Stomach (tissue), 9 donors: Measurements from ENCODE around the gene ADAMTS15. TPM values are rescaled to one million over a fixed set of nuclear protein-coding genes. Genes with fewer than 3 reads are reported as not detected.

Source experiments
- DNase-seq, 2 donors: peaks; one replicate each; pipeline versions ENCODE4 v3.0.0 to v3.0.0-alpha.2; 2013 to 2019
- H3K27ac ChIP-seq, 5 donors: fragments of 200-600 bp in 4 of 5; sonication (generic) in 4 of 5; one replicate each; pipeline ENCODE4 v1.5.1; 2013 to 2019; ENCODE audit warnings: mild to moderate bottlenecking in 1 of 5, moderate library complexity in 1 of 5
- H3K27me3 ChIP-seq, 3 donors: fragments of 200-600 bp; sonication (generic); one replicate each; pipeline ENCODE4 v1.5.1; 2017 to 2019; ENCODE audit warnings: mixed run types in 1 of 3
- H3K36me3 ChIP-seq, 4 donors: fragments of 200-600 bp; sonication (generic); 1 replicate in 3 of 4; 2 replicates in 1 of 4; pipeline ENCODE4 v1.5.1; 2016 to 2019
- H3K4me1 ChIP-seq, 4 donors: fragments of 200-600 bp; sonication (generic); one replicate each; pipeline ENCODE4 v1.5.1; 2016 to 2019
- H3K4me3 ChIP-seq, 4 donors: fragments of 200-600 bp; sonication (generic) in 3 of 4; one replicate each; pipeline ENCODE4 v1.5.1; 2016 to 2019; ENCODE audit warnings: mild to moderate bottlenecking in 1 of 4
- H3K9me3 ChIP-seq, 4 donors: fragments of 200-600 bp; sonication (generic); one replicate each; pipeline ENCODE4 v1.5.1; 2016 to 2019
- EP300 ChIP-seq: sonication (generic); formaldehyde crosslinking; IDR thresholded peaks from one replicate; pipeline ENCODE4 v1.6.1; 2017; ENCODE audit warnings: antibody characterized with exemption
- POLR2A ChIP-seq, 4 donors: fragments of 450-650 bp; IDR thresholded peaks; one replicate each; pipeline ENCODE4 v1.6.1; 2016; ENCODE audit warnings: antibody characterized with exemption in 4 of 4, control low read depth in 2 of 4, mild to moderate bottlenecking in 1 of 4, moderate library complexity in 1 of 4
- POLR2AphosphoS5 ChIP-seq, 3 donors: sonication (generic); formaldehyde crosslinking; IDR thresholded peaks; one replicate each; pipeline ENCODE4 v1.6.1; 2016; ENCODE audit warnings: antibody characterized with exemption in 3 of 3
- WGBS, 5 donors: extraction: QIAGEN DNeasy Blood & Tissue Kit in 3 of 5; methylation state at CpG; one replicate each; pipeline versions ENCODE4 v1.1.5 to v1.1.7; 2013 to 2018; 5-methylcytosine and 5-hydroxymethylcytosine counted together
- intact Hi-C: fragments of 100-400 bp; cut with DNase I; formaldehyde crosslinking; loops from one replicate; pipeline ENCODE4 v1.15.1; 2023; ENCODE audit warnings: low total_unique reads
- polyA plus RNA-seq, 3 donors: library from polyadenylated mRNA; stranded (reverse); fragments of 200-250 nt; gene quantifications; one replicate each; pipeline ENCODE4 v1.2.3, GENCODE V29; 2013
- total RNA-seq, 5 donors: library from RNA; depleted of rRNA; stranded (reverse); fragments of >200 nt; gene quantifications; one replicate each; pipeline versions ENCODE4 v1.1.0 to v1.2.3, GENCODE V29; 2014 to 2016
- TF ChIP-seq, protein P1 (sequence below), 7 experiments: fragments of 450-650 bp in 4 of 7; fragments of 200-600 bp in 3 of 7; sonication (generic) in 3 of 7; IDR thresholded peaks; one replicate each; pipeline ENCODE4 v1.5.1; 2016 to 2019; ENCODE audit warnings: antibody characterized with exemption in 7 of 7, control low read depth in 2 of 7, mild to moderate bottlenecking in 1 of 7
- donor health status: healthy with polysubstance abuse.
- donor health status: Bipolar disorder and iron deficiency.
- donor health status: healthy.

The ADAMTS15 gene
- total and polyA plus RNA-seq, 8 donors: 1.4 to 23.5 (median 2.4) TPM

DNA sequence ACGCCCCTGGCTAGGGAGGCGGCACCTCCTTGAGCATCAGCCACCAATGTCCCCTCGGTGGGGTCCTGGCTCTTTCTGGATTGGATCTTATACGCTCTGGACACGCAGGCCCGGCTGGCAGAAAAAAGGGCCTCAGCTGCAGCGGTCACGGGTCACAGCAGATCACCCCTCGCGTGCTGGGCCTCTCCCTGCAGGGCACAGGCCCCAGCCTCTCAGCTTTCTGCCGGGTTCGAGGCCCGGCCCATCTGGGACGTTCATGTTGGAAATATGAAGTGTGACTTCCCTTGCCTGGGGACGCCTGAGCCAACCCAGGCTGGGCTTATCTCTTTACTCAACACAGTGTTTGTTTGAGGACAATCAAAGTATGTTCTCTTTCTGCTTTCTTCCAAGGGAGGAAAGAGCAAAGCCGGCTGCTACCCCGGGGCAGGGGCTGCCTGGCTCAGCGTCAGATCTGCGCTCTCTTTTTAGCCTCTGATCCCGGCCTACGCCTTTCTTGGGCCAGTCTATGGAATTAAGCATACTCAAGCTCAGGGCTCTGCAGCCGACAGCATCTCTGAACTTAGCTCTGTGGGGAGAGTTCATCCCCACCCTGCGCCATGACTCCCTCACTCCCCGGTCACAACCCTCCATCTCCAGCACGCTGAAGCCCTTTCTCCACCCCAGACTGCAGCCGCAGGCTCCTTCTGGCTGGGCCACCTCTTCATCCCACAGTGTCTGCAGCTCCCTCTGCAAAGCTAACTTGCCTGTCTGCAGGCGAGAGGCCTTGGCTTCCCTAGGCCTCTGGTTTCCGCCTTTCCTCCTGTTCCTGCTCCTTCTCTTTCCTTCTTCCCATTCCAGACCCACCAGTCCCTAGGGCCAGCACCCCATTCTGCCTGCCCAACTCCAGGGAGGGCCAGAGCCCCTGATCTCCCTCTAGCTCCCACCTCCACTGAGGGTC lies 38.8 kb downstream of the ADAMTS15 start:
- no peaks in the 10 kb centered on the region for H3K9me3 ChIP-seq
- peak overlapping the region; percentile 33 to 64 (median 56) for H3K27ac ChIP-seq
- no peaks in the 10 kb centered on the region for H3K36me3 ChIP-seq
- TF ChIP-seq POLR2AphosphoS5 (IDR thresholded peaks at IDR 0.05): no peak
- TF ChIP-seq, protein P1, sequence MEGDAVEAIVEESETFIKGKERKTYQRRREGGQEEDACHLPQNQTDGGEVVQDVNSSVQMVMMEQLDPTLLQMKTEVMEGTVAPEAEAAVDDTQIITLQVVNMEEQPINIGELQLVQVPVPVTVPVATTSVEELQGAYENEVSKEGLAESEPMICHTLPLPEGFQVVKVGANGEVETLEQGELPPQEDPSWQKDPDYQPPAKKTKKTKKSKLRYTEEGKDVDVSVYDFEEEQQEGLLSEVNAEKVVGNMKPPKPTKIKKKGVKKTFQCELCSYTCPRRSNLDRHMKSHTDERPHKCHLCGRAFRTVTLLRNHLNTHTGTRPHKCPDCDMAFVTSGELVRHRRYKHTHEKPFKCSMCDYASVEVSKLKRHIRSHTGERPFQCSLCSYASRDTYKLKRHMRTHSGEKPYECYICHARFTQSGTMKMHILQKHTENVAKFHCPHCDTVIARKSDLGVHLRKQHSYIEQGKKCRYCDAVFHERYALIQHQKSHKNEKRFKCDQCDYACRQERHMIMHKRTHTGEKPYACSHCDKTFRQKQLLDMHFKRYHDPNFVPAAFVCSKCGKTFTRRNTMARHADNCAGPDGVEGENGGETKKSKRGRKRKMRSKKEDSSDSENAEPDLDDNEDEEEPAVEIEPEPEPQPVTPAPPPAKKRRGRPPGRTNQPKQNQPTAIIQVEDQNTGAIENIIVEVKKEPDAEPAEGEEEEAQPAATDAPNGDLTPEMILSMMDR (IDR thresholded peaks at IDR 0.05): no peak
- no peak for TF ChIP-seq POLR2A (IDR thresholded peaks at IDR 0.05)
- no peak for TF ChIP-seq EP300
- H3K4me3 ChIP-seq: no peak overlapping the region
- 53 to 72% (median 58%) methylated on average over 28 of the region's 28 CpGs for WGBS, 5 donors
- intact Hi-C loops: no loop called here
- H3K27me3 ChIP-seq: no peaks in the 10 kb centered on the region
- peaks cover 20 to 25% (median 24%) of the 10 kb centered on the region in 4 donors for H3K4me1 ChIP-seq
- DNase-seq: peak; percentile 20 to 50

DNA sequence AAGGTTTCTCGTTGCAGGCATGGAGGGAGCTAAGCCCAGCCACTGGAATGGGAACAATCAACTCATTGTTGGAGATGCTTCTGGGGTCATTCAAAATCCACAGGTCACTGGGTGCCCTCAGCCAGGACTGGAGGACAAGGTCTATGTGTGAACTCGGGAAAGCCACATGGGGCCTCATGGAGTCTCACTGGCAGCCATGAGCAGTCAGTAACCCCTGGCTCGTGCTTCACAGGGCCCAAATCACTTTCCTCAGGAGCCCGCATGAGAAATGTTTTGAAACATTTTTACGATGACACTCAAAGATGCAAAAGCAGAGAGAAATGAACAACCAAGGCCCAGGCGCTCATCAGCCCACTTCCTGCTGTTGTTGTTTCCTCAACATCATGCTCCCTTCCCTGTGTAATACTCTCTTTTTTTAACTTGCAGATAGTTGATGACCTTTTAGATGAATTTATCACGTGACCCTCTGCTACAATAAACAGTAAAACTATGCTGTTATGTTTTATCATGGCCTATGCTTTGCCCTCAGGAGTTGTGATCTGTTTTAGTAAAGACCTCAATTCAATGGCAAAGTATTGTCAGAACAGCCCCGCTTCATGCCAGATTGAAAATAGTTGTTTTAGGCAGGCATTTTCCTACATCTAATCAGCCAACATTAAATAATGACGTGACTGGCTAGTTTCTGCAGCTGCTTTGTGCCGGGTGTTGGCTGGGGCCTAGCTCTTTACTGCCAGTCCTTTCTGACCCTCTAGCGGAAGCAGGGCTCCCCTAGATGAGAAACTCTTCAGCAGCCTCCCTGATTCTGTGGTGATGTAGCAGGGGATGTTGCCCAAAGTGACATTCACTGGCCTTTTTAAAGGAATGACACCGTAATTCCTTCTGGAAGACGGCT lies 39.7 kb downstream of the ADAMTS15 start:
- Histone ChIP-seq H3K36me3 (no peaks in the 10 kb centered on the region), H3K4me3 (no peak overlapping the region), H3K27ac (peak overlapping the region; percentile 37 to 64 (median 56)), H3K4me1 (peaks cover 20 to 25% (median 24%) of the 10 kb centered on the region in 4 donors), H3K27me3 (no peaks in the 10 kb centered on the region), H3K9me3 (no peaks in the 10 kb centered on the region)
- 56 to 71% (median 65%) methylated on average over 13 of the region's 13 CpGs for WGBS, 5 donors
- TF ChIP-seq, protein P1 (IDR thresholded peaks at IDR 0.05): no peak
- peak in 1 of 2 donors; percentile 27 for DNase-seq
- intact Hi-C loops: no loop called here

DNA sequence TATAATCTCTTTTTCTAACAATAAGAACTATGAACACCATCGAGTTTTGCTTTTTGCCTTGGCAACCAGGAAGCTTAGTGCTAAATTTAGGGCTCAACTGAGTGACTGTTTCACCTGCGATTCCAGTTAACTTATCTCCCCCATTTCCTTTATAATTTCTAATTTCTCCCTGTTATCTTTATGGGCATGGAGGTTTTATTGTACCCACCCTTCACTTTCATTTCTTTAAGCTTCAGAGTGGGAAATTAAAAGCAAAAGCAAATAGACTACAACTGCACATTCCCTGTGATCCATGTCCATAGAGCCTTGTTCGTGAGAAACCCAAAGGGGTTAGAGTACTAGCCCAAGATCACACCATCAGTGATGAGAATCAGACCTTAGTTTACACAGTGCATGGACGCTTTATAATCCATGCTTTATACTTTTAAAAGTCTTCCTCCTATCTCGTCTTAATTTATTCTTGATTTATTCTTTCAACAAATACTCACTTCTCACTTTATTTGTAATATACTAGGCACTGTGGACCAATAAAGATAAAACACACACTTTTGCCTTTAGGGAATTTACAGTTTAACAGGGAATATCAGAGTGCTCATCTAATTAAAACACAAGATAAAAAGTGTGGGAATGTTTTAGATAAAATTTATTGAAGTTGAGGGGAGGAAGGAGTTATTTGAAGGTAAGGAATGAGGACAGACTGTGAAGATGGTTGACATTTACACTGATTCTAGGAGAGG lies 40.6 kb downstream of the ADAMTS15 start:
- Histone ChIP-seq H3K27me3 (no peaks in the 10 kb centered on the region), H3K4me1 (peaks cover 20 to 25% (median 24%) of the 10 kb centered on the region in 4 donors), H3K36me3 (no peaks in the 10 kb centered on the region), H3K27ac (peak overlapping the region in 4 of 5 donors; percentile 50 to 64 (median 58)), H3K9me3 (no peaks in the 10 kb centered on the region), H3K4me3 (no peak overlapping the region)
- DNase-seq: no peak
- intact Hi-C loops: no loop called here
- TF ChIP-seq, protein P1 (IDR thresholded peaks at IDR 0.05): no peak
- TF ChIP-seq POLR2A (IDR thresholded peaks at IDR 0.05): no peak
- TF ChIP-seq EP300: no peak
- no peak for TF ChIP-seq POLR2AphosphoS5 (IDR thresholded peaks at IDR 0.05)
- 38 to 59% (median 54%) methylated on average over 5 of the region's 5 CpGs for WGBS, 5 donors

DNA sequence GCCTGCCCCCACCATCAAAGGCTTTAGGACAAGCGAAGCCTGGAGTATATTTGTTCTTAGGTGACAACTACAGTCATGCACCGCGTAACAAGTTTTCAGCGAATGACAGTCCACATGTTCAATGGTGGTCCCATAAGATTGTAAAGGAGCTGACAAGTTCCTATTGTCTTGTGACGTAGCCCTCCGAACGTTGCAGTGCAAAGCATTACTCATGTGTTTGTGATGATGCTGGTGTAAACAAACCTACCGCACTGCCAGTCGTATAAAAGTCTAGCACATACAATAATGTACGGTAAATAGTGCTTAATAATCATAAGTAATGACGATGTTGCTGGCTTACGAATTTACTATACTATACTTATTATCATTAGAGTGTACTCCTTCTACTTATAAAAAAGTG lies 41.3 kb downstream of the ADAMTS15 start:
- 87 to 92% (median 89%) methylated on average over 12 of the region's 12 CpGs for WGBS, 5 donors
- Histone ChIP-seq H3K27me3 (no peaks in the 10 kb centered on the region), H3K36me3 (no peaks in the 10 kb centered on the region), H3K4me3 (no peak overlapping the region), H3K27ac (no peak overlapping the region), H3K4me1 (peaks cover 20 to 25% (median 24%) of the 10 kb centered on the region in 4 donors), H3K9me3 (no peaks in the 10 kb centered on the region)
- TF ChIP-seq POLR2AphosphoS5 (IDR thresholded peaks at IDR 0.05): no peak
- TF ChIP-seq, protein P1 (IDR thresholded peaks at IDR 0.05): no peak
- no peak for TF ChIP-seq POLR2A (IDR thresholded peaks at IDR 0.05)
- TF ChIP-seq EP300: no peak
- DNase-seq: no peak
- intact Hi-C loops: no loop called here
